HG03521 (cell line): ENCODE results near the gene GIMAP6.
"Not testable (repeated sequence)": the region's sequence is repeated elsewhere in the genome, so short reads cannot be mapped to it uniquely, and the experiment has no call there.

Experiments used
- ATAC-seq: cut with Tn5 transposase; IDR thresholded peaks from one replicate; pipeline ENCODE4 v1.9.1; 2021; ENCODE audit warnings: mild to moderate bottlenecking, moderate library complexity; ENCODE audit not compliant: unreplicated experiment

Gene GIMAP6

GRCh38 chr7:150631866-150632864 is at the start of gene GIMAP6:
TSS of gene GIMAP6 (minus strand) at chr7:150632385. CDS start at chr7:150630142, 2,243 bp downstream.
- ATAC-seq = peak; percentile 80

GRCh38 chr7:150680364-150680763 is 48.2 kb upstream of the GIMAP6 start:
- not testable (repeated sequence) for ATAC-seq

GRCh38 chr7:150678601-150679000 is 46.4 kb upstream of the GIMAP6 start:
- ATAC-seq = not testable (repeated sequence)

GRCh38 chr7:150676854-150677253 is 44.7 kb upstream of the GIMAP6 start:
- ATAC-seq = not testable (repeated sequence)

- not testable (repeated sequence) for ATAC-seq
These were observed 44.1 kb upstream of the GIMAP6 start for GRCh38 chr7:150676276-150676675.

GRCh38 chr7:150675714-150676113 is 43.5 kb upstream of the GIMAP6 start:
- ATAC-seq = no peak

GRCh38 chr7:150671798-150672585 is 39.8 kb upstream of the GIMAP6 start:
- ATAC-seq = not testable (repeated sequence)

GRCh38 chr7:150668977-150669376 is 36.8 kb upstream of the GIMAP6 start:
- ATAC-seq = no peak

GRCh38 chr7:150668472-150668911 is 36.3 kb upstream of the GIMAP6 start:
- peak; percentile 78 for ATAC-seq

- no peak for ATAC-seq
These were observed 34.2 kb upstream of the GIMAP6 start for GRCh38 chr7:150666412-150666811.

- no peak for ATAC-seq
These were observed 33.7 kb upstream of the GIMAP6 start for GRCh38 chr7:150665896-150666295.

- no peak for ATAC-seq
These were observed 33.0 kb upstream of the GIMAP6 start for GRCh38 chr7:150665089-150665748.

- ATAC-seq = peak; percentile 34
These were observed 31.8 kb upstream of the GIMAP6 start for GRCh38 chr7:150663802-150664494.

- not testable (repeated sequence) for ATAC-seq
These were observed 30.6 kb upstream of the GIMAP6 start for GRCh38 chr7:150662821-150663220.

- no peak for ATAC-seq
These were observed 28.9 kb upstream of the GIMAP6 start for GRCh38 chr7:150660939-150661613.

GRCh38 chr7:150657526-150657925 is 25.3 kb upstream of the GIMAP6 start:
- ATAC-seq = no peak

- ATAC-seq = no peak
These were observed 23.9 kb upstream of the GIMAP6 start for GRCh38 chr7:150656047-150656446.

- no peak for ATAC-seq
These were observed 22.5 kb upstream of the GIMAP6 start for GRCh38 chr7:150654692-150655091.

GRCh38 chr7:150649080-150649385 is 16.8 kb upstream of the GIMAP6 start:
- no peak for ATAC-seq
